Lower lobe of right lung (tissue), 1 donor: ENCODE results near the gene C14orf93. TPM values are rescaled to one million over a fixed set of nuclear protein-coding genes. Genes with fewer than 3 reads are reported as not detected.

Source experiments
- total RNA-seq: library from RNA; stranded (reverse); fragmentation: NEBNext Ultra II Directional; extraction: Animal tissue kit (Norgen Biotek cat#: 25700); gene quantifications from one replicate; pipeline ENCODE4 v1.2.1, GENCODE V29; 2021
- donor health status: DM: no; HTN: yes; CAD: no; lungs with severe emphysema.

Gene C14orf93
- total RNA-seq, 1 donor from 2014 or later, result 9.8 TPM

Other genes with a start within 250 kb of the C14orf93 start
- 115 TPM for gene OXA1L, start 243.5 kb downstream of the C14orf93 start, total RNA-seq
- 157 TPM for gene SLC7A7, start 194.7 kb downstream of the C14orf93 start, total RNA-seq
- gene MRPL52, start 180.3 kb downstream of the C14orf93 start, total RNA-seq, result 65.2 TPM
- 124 TPM for gene MMP14, start 173.6 kb downstream of the C14orf93 start, total RNA-seq
- 134 TPM for gene LRP10, start 138.4 kb downstream of the C14orf93 start, total RNA-seq
- gene REM2, start 126.9 kb downstream of the C14orf93 start, total RNA-seq, result 0.83 TPM
- 91.4 TPM for gene RBM23, start 91.0 kb downstream of the C14orf93 start, total RNA-seq
- 37.3 TPM for gene PRMT5, start 80.8 kb downstream of the C14orf93 start, total RNA-seq
- gene HAUS4, start 53.1 kb downstream of the C14orf93 start, total RNA-seq, result 54.5 TPM
- 28.7 TPM for gene AJUBA, start 27.6 kb downstream of the C14orf93 start, total RNA-seq
- gene PSMB5, start 24.8 kb upstream of the C14orf93 start, total RNA-seq, result 71.5 TPM
- not detected for gene PSMB11, start 32.1 kb upstream of the C14orf93 start, total RNA-seq
- gene CDH24, start 47.4 kb upstream of the C14orf93 start, total RNA-seq, result 5.6 TPM
- gene ACIN1, start 85.0 kb upstream of the C14orf93 start, total RNA-seq, result 163 TPM
- 53.3 TPM for gene C14orf119, start 85.4 kb upstream of the C14orf93 start, total RNA-seq
- gene CIROP, start 94.8 kb upstream of the C14orf93 start, total RNA-seq, result not detected
- gene CEBPE, start 109.1 kb upstream of the C14orf93 start, total RNA-seq, result 0.32 TPM
- gene SLC7A8, start 173.5 kb upstream of the C14orf93 start, total RNA-seq, result 36.8 TPM
- not detected for gene RNF212B, start 227.8 kb upstream of the C14orf93 start, total RNA-seq